Astrocyte (in vitro differentiated cells and primary cell): ENCODE results near the gene HMOX2. TPM values are rescaled to one million over a fixed set of nuclear protein-coding genes. Genes with fewer than 3 reads are reported as not detected.
A peak's percentile ranks its signal among the peaks of the same experiment; 100 is the strongest.

Experiments
- DNase-seq: peaks from one replicate; pipeline ENCODE4 v3.0.0-alpha.2; 2010; ENCODE audit warnings: low read depth
- FAIRE-seq: peaks from 2 replicates; lab custom pipeline; 2011; peaks lifted over from hg19 to GRCh38; lab: Jason Lieb, UNC
- H2AFZ ChIP-seq: 2 replicates; pipeline ENCODE4 v1.6.0; 2012; ENCODE audit warnings: low read depth, low read length, inconsistent platforms
- H3K27ac ChIP-seq: 2 replicates; pipeline ENCODE4 v1.5.1; 2011; ENCODE audit warnings: low read depth, low read length, inconsistent platforms
- H3K27me3 ChIP-seq: 2 replicates; pipeline ENCODE4 v1.6.0; 2011; ENCODE audit warnings: low read length, inconsistent platforms; ENCODE audit not compliant: insufficient read depth
- H3K36me3 ChIP-seq: 2 replicates; pipeline ENCODE4 v1.5.1; 2011; ENCODE audit warnings: low read length, inconsistent platforms; ENCODE audit not compliant: insufficient read depth
- H3K4me1 ChIP-seq: 2 replicates; pipeline ENCODE4 v1.5.1; 2011; ENCODE audit warnings: low read length, inconsistent platforms; ENCODE audit not compliant: insufficient read depth
- H3K4me2 ChIP-seq: 2 replicates; pipeline ENCODE4 v1.6.0; 2012; ENCODE audit warnings: low read length, inconsistent platforms
- H3K4me3 ChIP-seq: 2 replicates; pipeline ENCODE4 v1.5.1; 2011; ENCODE audit warnings: low read depth, mild to moderate bottlenecking, low read length, inconsistent platforms; ENCODE audit not compliant: insufficient read depth
- H3K79me2 ChIP-seq: 2 replicates; pipeline ENCODE4 v1.6.0; 2012; ENCODE audit warnings: mild to moderate bottlenecking, low read length, inconsistent platforms; ENCODE audit not compliant: insufficient read depth
- H3K9ac ChIP-seq: 2 replicates; pipeline ENCODE4 v1.6.0; 2012; ENCODE audit warnings: mild to moderate bottlenecking, low read length, inconsistent platforms
- H3K9me3 ChIP-seq: 2 replicates; pipeline ENCODE4 v1.5.1; 2012; ENCODE audit warnings: low read depth, mild to moderate bottlenecking, low read length, inconsistent platforms; ENCODE audit not compliant: insufficient read depth
- H4K20me1 ChIP-seq: 2 replicates; pipeline ENCODE4 v1.6.0; 2012; ENCODE audit warnings: low read length, inconsistent platforms; ENCODE audit not compliant: insufficient read depth
- H3K27ac Mint-ChIP-seq: one replicate; pipeline ENCODE4 v1.8.0; 2021; ENCODE audit warnings: mild to moderate bottlenecking, mixed read lengths; ENCODE audit not compliant: unreplicated experiment
- H3K27me3 Mint-ChIP-seq: one replicate; pipeline ENCODE4 v1.8.0; 2021; ENCODE audit warnings: low read depth, mixed read lengths; ENCODE audit not compliant: unreplicated experiment
- H3K36me3 Mint-ChIP-seq: one replicate; pipeline ENCODE4 v1.8.0; 2021; ENCODE audit warnings: low read depth, mixed read lengths; ENCODE audit not compliant: unreplicated experiment
- H3K4me1 Mint-ChIP-seq: one replicate; pipeline ENCODE4 v1.8.0; 2021; ENCODE audit warnings: low read depth, mixed read lengths; ENCODE audit not compliant: unreplicated experiment
- H3K4me3 Mint-ChIP-seq: one replicate; pipeline ENCODE4 v1.8.0; 2021; ENCODE audit warnings: mild to moderate bottlenecking, moderate library complexity, mixed read lengths; ENCODE audit not compliant: unreplicated experiment
- H3K9me3 Mint-ChIP-seq: one replicate; pipeline ENCODE4 v1.8.0; 2021; ENCODE audit warnings: mild to moderate bottlenecking, mixed read lengths; ENCODE audit not compliant: unreplicated experiment
- EZH2 ChIP-seq: IDR thresholded peaks from 2 replicates; pipeline ENCODE4 v1.6.1; 2012; ENCODE audit warnings: mild to moderate bottlenecking, low read length, inconsistent platforms; ENCODE audit not compliant: insufficient read depth
- total RNA-seq: library from RNA; stranded (reverse); gene quantifications from 2 replicates; pipeline ENCODE4 v1.2.1, GENCODE V29; 2021
- TF ChIP-seq, protein P1 (sequence below): IDR thresholded peaks from 2 replicates; pipeline ENCODE4 v1.5.1; 2011; ENCODE audit warnings: low read depth, mild to moderate bottlenecking, inconsistent platforms, low read length, moderate library complexity; ENCODE audit not compliant: insufficient read depth

The HMOX2 gene
- total RNA-seq, 1 donor from 2014 or later: 64.9 TPM

DNA sequence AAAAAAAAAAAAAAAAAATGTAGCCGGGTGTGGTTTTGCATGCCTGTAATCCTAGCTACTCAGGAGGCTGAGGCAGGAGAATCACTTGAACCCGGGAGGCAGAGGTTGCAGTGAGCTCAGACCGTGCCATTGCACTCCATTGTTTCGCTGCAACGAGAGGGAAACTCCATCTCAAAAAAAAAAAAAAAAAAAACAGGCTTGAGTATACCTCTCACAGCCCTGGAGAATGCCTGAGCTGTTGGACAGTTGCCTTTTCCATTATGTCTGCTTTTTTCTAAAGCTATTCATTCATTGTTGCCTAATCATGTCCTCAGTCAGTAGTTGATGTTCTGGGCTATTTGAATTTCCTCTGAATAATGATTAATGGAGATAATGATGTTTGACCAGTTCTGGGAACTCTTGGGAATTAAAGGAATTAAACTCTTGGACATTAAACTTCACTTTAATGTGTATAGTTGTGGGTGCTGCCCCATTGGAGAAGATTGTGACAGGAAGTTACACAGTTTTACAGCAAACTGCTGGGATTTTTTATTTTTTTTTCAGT, 11.8 kb downstream of the HMOX2 start:
- Mint-ChIP-seq H3K4me3 (no peak overlapping the region), H3K27me3 (no peaks in the 10 kb centered on the region), H3K4me1 (peaks cover 19% of the 10 kb centered on the region), H3K36me3 (no peaks in the 10 kb centered on the region), H3K9me3 (peaks cover 2% of the 10 kb centered on the region), H3K27ac (peak overlapping the region; percentile 64)
- Histone ChIP-seq H3K27ac (peak overlapping the region; percentile 67), H3K4me3 (no peak overlapping the region), H3K4me2 (peak overlapping the region; percentile 70), H3K9me3 (no peaks in the 10 kb centered on the region), H4K20me1 (peaks cover 7% of the 10 kb centered on the region), H3K79me2 (peaks cover 51% of the 10 kb centered on the region), H3K4me1 (peaks cover 19% of the 10 kb centered on the region), H2AFZ (no peak overlapping the region), H3K9ac (peak overlapping the region; percentile 30), H3K36me3 (peaks cover 2% of the 10 kb centered on the region), H3K27me3 (no peaks in the 10 kb centered on the region)
- no peak for TF ChIP-seq EZH2
- TF ChIP-seq, protein P1, sequence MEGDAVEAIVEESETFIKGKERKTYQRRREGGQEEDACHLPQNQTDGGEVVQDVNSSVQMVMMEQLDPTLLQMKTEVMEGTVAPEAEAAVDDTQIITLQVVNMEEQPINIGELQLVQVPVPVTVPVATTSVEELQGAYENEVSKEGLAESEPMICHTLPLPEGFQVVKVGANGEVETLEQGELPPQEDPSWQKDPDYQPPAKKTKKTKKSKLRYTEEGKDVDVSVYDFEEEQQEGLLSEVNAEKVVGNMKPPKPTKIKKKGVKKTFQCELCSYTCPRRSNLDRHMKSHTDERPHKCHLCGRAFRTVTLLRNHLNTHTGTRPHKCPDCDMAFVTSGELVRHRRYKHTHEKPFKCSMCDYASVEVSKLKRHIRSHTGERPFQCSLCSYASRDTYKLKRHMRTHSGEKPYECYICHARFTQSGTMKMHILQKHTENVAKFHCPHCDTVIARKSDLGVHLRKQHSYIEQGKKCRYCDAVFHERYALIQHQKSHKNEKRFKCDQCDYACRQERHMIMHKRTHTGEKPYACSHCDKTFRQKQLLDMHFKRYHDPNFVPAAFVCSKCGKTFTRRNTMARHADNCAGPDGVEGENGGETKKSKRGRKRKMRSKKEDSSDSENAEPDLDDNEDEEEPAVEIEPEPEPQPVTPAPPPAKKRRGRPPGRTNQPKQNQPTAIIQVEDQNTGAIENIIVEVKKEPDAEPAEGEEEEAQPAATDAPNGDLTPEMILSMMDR: no peak
- peak; percentile 74 for DNase-seq
- no peak for FAIRE-seq

DNA sequence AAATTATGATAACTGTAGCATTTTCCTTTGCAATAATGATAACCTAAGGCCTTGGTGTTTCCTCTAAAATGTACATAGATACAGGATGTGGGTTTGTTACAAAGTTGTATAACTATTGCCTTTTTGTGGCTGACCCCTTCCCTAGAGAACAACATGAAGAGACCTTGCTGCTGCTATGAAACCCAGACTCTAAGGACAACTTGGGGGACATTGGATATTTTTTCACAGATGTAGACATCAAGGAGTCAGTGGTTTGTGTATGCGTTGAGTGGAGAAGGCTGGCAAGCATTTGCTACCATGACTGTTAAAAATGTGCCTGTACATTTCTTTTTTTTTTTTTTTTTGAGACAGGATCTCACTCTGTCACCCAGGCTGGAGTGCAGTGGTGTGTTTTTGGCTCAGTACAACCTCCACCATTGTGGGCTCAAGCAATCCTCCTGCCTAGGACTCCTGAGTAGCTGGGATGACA, 12.3 kb downstream of the HMOX2 start:
- peaks cover 5% of the 10 kb centered on the region for H3K36me3 Mint-ChIP-seq
- no peak for DNase-seq
- H3K79me2 ChIP-seq: peaks cover 52% of the 10 kb centered on the region
- H3K4me1 Mint-ChIP-seq: peaks cover 21% of the 10 kb centered on the region
- H3K4me1 ChIP-seq: peaks cover 19% of the 10 kb centered on the region
- peak overlapping the region; percentile 64 for H3K27ac Mint-ChIP-seq
- H3K4me3 ChIP-seq: no peak overlapping the region
- TF ChIP-seq, protein P1: no peak
- TF ChIP-seq EZH2: no peak
- H4K20me1 ChIP-seq: peaks cover 4% of the 10 kb centered on the region
- no peak overlapping the region for H3K4me3 Mint-ChIP-seq
- H2AFZ ChIP-seq: no peak overlapping the region
- no peaks in the 10 kb centered on the region for H3K9me3 ChIP-seq
- H3K9ac ChIP-seq: peak overlapping the region; percentile 30
- FAIRE-seq: no peak
- H3K9me3 Mint-ChIP-seq: peaks cover 2% of the 10 kb centered on the region
- no peaks in the 10 kb centered on the region for H3K27me3 ChIP-seq
- peak overlapping the region; percentile 67 for H3K27ac ChIP-seq
- peaks cover 2% of the 10 kb centered on the region for H3K36me3 ChIP-seq
- peak overlapping the region; percentile 70 for H3K4me2 ChIP-seq
- no peaks in the 10 kb centered on the region for H3K27me3 Mint-ChIP-seq

DNA sequence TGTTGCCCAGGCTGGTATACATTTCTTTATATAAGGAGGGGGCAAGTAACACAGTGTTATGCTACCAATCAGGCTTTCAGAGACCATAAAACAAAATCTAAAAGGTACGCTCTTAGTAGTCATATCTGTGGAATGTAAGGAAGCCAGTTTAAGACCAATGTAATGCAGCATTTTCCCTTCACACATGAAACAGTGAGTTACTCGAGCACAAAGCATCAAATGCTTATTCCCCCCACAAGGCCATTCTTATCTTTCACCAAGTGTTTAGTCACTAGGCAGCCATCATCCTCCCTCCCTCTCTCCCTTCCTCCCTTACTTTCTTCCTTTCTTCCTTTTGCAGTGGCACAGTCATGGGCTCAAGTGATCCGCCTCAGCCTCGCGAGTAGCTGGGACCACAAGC, 12.8 kb downstream of the HMOX2 start:
- Histone ChIP-seq H3K27me3 (no peaks in the 10 kb centered on the region), H3K27ac (peak overlapping the region; percentile 67), H3K9me3 (no peaks in the 10 kb centered on the region), H2AFZ (no peak overlapping the region), H3K4me1 (peaks cover 19% of the 10 kb centered on the region), H3K36me3 (peaks cover 2% of the 10 kb centered on the region), H3K4me3 (no peak overlapping the region), H4K20me1 (peaks cover 4% of the 10 kb centered on the region), H3K9ac (peak overlapping the region; percentile 30), H3K79me2 (peaks cover 55% of the 10 kb centered on the region), H3K4me2 (peak overlapping the region; percentile 70)
- Mint-ChIP-seq H3K27ac (peak overlapping the region; percentile 64), H3K4me1 (peaks cover 21% of the 10 kb centered on the region), H3K27me3 (no peaks in the 10 kb centered on the region), H3K36me3 (peaks cover 5% of the 10 kb centered on the region), H3K4me3 (peak overlapping the region; percentile 16), H3K9me3 (peaks cover 2% of the 10 kb centered on the region)
- FAIRE-seq: peak; percentile 78
- DNase-seq: peak; percentile 95
- no peak for TF ChIP-seq EZH2
- TF ChIP-seq, protein P1: no peak
